Keratinocyte (primary cell): ENCODE results near the gene MSL1.

Experiments
- CTCF ChIP-seq, 3 experiments: IDR thresholded peaks in 1 of 3; conservative IDR thresholded peaks in 1 of 3; optimal IDR thresholded peaks in 1 of 3; 2 replicates in 2 of 3; 3 replicates in 1 of 3; pipeline versions ENCODE3 to v1.5.1; 2011; ENCODE audit warnings: low read length in 3 of 3, mild to moderate bottlenecking in 3 of 3, moderate library complexity in 2 of 3, control low read depth in 1 of 3, inconsistent platforms in 1 of 3; ENCODE audit not compliant: insufficient read depth in 2 of 3; ENCODE audit errors: extremely low read depth in 1 of 3
- EZH2 ChIP-seq: IDR thresholded peaks from one replicate; pipeline ENCODE4 v1.6.1; 2012; ENCODE audit warnings: inconsistent platforms, mild to moderate bottlenecking, low read length, moderate library complexity

GRCh38 chr17:40157973-40158372 is 36.2 kb downstream of the MSL1 start:
- TF ChIP-seq CTCF (optimal IDR thresholded peaks at IDR 0.05 in 1 of 3, IDR thresholded peaks at IDR 0.05 in 1 of 3, conservative IDR thresholded peaks at IDR 0.05 in 1 of 3; ENCODE audit: extremely low read depth in 1 of 3, insufficient read depth in 2 of 3, low read length in 3 of 3) (no peak), EZH2 (no peak)
